ENCODE data around the gene GPR157.
"Not testable (repeated sequence)": the region's sequence is repeated elsewhere in the genome, so short reads cannot be mapped to it uniquely, and the experiment has no call there.

The GPR157 gene

DNA sequence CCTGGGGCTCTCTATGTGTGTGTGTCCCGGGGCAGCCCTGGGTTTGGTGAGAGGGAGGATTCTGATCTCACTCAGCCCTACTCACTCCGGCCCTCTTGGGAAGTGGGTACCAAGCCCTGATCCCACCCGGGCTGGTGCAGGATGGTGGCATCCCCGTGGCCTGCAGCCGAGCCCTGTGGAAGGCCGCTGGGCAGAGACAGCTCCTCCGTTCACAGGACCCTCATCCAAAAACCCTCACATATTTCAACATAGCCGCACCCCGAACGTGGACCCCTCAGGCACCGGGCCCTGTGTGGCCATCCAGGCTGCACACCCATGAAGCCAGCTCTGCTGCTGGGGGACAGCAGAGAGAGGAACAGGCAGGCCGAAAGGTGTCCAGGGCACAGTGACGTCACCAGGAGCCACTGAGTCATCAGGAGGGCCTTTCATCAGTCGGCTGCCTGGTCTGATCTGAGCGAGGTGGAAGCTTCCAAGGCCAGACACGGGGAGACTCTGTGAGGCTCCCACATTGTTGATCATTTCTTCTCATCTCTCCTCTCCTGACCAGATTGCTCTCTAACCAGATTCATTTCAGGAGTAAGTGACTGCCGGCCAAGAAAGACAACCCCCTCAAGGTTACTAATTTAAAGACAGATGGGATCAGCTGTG lies 16.2 kb upstream of the GPR157 start:
- no peak for DNase-seq

GRCh38 chr1:9144494-9144893 lies 15.6 kb upstream of the GPR157 start:
- DNase-seq: not testable (repeated sequence)

DNA sequence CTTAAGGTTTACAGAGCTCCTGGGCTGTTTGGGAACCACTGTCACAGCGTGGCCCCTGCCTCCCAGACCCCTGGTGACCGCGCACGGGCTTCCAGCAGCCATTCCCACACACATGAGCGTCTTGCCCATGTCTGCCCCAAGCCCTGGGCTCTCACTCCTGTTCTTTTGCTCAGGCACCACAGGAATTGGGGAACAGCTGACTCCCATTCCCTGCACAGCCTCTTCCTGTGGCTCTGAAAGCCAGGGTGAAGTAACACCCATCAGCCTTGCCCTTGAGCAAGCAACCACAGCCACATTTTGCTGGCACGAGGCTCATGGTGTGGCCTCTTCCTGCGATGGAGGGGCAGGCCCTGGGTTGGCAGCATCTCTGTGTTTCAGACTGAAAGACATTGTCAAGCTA lies 14.3 kb upstream of the GPR157 start:
- no peak for DNase-seq

- no peak for DNase-seq
Measured at GRCh38 chr1:9139930-9140329, 11.0 kb upstream of the GPR157 start.

DNA sequence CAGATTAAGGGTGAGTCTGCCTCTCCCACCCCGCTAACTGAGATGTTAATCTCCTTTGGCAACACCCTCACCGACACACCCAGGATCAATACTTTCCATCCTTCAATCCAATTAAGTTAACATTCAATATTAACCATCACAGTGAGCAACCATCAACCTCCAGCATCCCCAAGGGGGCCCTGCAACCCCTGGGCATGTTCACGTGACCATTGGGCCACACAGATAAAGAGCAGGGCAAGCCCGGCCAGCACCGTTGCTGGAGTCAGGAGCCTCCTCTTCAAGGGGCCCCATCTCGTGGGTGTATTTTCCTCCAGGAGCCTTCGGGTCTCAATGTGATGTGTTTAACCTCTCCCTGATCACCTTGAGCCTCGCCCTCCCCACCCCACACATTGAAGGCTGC lies 8.0 kb upstream of the GPR157 start:
- DNase-seq: no peak

- DNase-seq: no peak
Measured at GRCh38 chr1:9135073-9135836, 6.4 kb upstream of the GPR157 start.

DNA sequence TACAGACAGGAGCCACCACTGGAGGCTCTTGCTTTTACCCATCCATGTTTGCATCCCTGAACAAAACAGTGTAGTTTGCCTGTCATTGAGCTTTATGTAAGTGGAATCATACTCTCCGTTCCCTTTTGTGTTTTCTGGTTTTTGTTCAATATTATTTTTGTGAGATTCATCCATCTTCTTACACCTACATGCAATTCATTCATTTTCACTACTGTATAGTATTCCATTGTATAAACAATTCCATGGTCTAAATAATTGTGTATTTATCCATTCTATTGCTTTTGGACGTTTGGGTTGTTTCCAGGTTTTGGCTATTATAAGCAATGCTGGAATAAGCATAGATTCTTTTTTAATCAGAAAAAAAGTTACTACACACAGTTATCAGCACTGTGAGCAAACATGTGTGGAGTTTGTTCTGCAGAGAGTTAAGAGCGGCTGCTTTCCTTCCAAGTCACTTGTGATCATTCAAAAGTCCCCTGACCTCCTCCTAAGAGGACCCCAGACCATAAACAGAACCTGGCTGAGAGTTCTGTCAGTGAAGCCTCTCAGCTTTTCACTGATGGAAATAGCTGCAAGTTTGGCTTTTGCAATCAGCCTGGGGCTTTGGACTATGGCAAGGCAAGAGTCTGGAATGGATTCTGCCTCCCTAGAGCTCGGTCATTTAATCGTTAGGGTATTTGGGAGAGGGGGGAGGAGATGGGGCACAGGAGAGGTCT lies 5.1 kb upstream of the GPR157 start:
- no peak for DNase-seq

DNA sequence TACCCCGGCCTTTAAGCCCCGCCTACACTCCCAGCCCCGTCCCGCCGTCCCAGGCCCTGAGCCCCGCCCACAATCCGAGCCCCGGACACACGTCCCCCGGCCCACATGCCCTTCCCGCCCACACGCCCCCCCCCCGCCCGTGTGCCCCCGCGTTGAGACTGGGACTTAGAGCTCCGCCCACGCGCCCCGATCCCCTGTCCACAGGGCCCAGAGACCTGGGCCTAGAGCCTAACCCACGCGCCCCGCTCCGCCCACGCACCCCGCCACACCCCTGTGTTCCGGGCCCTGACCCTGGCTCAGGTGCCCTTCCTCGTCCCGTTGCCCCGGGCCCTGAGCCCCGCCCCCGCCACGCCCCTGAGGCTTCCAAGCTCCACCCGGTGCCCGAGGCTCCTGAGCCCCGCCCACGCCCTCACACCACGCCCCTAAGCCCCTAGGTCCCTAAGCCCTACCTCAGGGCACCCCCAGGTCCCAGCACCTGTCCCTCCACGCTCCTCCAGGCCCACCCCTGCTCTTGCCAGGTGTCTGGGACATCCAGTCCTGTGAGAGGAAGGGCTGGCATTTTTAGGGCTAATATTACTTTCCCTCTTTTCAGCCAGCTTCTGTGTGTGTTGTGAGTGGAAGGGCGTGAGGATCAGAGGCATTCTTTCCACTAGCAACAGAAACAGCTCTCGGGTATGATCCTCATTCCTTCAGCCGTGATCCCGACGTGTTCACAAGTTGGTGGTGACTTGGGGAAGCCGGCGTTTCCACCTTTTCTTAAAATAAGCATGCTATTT lies 552 bp upstream of the GPR157 start:
- DNase-seq: no peak

DNA sequence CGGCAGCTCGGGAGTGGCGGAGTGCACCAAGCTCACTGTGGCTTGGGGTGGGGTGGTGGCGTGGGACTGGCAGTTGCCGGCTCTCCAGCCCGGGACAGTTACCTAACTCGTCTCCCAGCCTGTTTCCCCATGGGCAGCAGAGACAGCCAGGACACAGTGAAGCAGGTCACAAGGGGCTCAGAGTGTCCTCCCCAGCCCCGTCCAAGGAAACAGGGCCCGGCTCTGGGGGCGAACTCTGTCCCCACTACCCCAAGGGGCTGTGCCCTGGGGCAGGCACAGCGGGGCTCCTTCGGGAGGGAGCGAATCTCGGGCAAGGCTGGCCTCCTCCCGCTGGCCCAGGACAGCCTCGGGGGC lies 759 bp downstream of the GPR157 start:
- no peak for DNase-seq

DNA sequence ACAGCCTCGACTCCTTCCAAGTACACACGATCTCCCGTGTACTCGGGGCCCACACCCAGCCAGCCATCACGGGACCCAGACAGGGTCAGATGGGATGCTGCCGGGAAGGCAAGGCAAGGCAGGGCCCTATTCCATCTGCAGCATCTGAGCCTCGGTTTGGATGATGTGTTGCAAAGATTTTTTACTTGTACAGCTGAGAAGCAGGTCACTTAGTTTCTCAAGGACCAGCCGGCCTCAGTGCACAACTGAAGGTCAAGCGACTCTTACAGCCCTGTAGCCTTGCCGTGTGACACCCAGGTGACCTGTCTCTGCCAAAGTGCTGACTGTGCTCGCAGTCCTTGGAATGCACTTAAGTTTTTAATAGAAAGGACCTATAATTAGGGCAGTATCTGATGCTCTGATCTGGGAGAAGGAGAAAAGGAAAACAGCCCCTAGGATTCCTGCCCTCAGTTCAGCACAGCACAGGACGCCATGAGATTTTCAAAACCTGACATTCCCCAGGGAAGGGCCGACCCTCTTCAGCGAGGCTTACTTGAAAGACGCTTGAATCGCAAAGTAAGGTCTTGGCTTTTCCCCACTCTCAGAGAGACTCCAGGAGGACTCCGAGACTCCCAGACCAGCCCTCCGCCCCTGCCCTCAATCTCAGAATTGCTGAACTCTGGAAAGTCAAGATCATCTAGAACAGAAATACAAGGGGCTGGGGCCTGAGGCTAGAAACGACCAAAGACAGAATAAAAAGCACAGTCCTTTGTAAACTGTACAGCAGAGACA lies 1.3 kb downstream of the GPR157 start:
- no peak for DNase-seq

DNA sequence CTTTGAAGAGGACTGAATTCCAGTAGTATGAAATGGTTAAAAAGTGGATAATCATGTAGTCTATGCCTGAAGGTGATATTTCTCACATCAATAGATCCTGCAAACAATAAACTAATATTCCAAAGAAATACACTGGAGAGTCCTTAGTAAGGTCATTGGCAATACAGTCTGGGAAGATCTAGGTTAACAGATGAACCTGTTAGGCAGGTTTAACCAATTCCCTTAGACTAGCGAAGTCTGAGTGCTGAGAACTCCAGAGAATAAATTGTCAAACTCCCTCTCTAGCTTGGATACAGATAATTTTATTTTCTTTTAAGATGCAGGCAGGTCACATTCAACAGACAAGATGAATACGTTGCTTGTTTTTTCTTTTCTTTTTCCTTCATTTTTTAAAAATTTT lies 2.4 kb downstream of the GPR157 start:
- no peak for DNase-seq

DNA sequence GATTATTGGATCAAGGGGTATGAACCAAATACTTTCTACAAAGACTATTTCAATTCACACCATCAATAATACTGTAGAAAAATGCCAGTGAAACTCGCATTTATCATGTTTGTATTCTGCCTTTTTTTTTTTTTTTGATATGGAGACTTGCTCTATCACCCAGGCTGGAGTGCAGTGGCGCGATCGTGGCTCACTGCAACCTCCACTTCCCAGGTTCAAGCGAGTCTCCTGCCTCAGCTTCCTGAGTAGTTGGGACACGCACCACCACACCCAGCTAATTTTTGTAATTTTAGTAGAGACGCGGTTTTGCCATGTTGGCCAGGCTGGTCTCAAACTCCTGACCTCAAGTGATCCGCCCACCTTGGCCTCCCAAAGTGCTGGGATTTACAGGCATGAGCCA lies 3.1 kb downstream of the GPR157 start:
- not testable (repeated sequence) for DNase-seq

- no peak for DNase-seq
Measured at GRCh38 chr1:9125325-9125724, 3.6 kb downstream of the GPR157 start.

- not testable (repeated sequence) for DNase-seq
Measured at GRCh38 chr1:9124389-9124788, 4.5 kb downstream of the GPR157 start.

DNA sequence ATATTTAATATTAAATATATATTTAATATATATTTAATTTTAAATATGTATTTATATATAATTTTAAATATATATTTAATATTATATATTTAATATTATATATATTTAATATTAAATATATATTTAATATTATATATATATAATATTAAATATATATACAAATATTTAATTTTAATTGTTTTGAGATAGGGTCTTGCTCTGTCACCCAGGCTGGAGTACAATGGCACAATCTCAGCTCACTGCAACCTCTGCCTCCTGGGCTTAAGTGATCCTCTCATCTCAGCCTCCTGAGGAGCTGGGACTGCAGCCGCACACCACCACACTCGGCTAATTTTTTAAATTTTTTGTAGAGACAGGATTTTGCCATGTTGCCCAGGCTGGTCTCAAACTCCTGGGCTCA lies 5.2 kb downstream of the GPR157 start:
- not testable (repeated sequence) for DNase-seq

GRCh38 chr1:9121496-9122409 lies 7.1 kb downstream of the GPR157 start:
- no peak for DNase-seq

DNA sequence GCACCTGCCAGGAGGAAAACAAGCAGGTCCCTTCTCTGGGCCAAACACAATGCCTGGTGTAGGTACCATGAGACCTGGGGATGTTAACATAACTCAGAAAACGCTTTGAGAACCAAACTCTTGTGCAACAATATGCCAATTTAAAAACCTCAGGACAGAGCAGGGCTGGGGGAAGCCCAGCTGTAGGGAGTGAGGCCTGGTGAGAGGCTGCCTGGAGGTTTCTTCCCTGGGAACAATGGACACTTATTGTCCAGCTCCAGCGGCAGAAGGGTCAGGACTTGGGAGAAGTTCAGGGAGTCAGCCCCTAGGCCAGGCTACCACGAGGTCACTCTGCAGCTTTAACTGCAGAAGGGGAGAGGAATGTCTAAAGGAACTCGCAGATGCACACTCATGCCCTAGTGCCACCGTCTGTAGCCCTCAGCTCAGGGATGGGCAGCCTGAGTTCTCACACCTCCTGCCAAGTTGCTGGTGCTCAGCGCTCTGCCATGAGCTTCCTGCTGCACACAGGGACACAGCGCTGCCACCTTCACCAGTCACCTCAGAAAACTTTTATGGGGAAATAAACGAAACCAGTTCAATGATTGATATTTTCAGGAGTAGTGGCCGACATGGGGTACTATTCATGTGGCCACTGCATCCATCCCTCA lies 8.5 kb downstream of the GPR157 start:
- DNase-seq: no peak

- DNase-seq: no peak
Measured at GRCh38 chr1:9119745-9120144, 9.2 kb downstream of the GPR157 start.

GRCh38 chr1:9118186-9118585 lies 10.7 kb downstream of the GPR157 start:
- DNase-seq: no peak

DNA sequence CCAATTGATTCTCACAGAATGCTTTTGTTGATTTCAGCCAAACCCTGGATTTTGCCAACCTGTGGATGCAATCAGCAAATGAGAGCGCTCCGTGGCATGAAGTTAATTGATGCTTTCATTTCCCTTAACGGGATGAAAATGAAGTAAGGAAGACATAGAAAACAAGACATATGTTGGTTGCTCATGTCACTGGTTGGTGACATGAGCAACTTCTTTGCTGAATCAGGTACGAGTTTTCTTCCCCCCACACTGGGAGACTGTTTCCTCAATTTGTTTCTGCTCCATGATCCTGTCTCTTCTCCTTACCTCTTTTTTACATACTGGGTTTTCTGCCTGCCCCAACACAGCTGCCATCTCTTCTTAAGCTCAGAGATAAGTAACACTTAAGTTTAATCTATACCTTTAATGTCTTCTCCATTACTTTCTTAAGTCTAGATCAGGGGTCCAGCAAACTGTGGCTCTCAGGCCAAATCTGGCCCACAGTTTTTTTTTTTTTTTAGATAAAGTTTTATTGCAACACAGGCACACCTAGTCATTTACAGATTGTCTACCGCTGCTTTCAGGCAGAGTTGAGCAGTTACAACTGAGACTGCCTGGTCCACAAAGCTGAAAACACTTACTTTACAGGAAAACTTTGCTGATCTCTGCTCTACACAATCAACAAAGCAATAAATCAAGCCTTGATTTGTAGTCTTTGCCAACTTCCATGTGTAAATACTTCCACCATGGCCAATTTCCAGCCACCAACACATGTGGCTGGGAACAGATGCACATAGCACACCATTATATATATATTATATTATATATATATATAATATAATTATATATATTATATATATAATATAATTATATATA lies 13.3 kb downstream of the GPR157 start:
- no peak for DNase-seq
